Ovary (tissue), 3 donors: ENCODE results near the gene BASP1.

Source experiments
- EP300 ChIP-seq: sonication (generic); formaldehyde crosslinking; IDR thresholded peaks from one replicate; pipeline ENCODE4 v1.6.1; 2017; ENCODE audit warnings: antibody characterized with exemption
- POLR2A ChIP-seq: fragments of 450-650 bp; IDR thresholded peaks from one replicate; pipeline ENCODE4 v1.6.1; 2017; ENCODE audit warnings: antibody characterized with exemption, mild to moderate bottlenecking, moderate library complexity
- TF ChIP-seq, protein P1 (sequence below), 3 donors: fragments of 450-650 bp in 2 of 3; fragments of 200-600 bp in 1 of 3; IDR thresholded peaks; one replicate each; pipeline versions ENCODE4 v1.5.1 to v1.8.0; 2016 to 2022; ENCODE audit warnings: antibody characterized with exemption in 3 of 3, mild to moderate bottlenecking in 1 of 3
- donor health status: DM: no; HTN: no; CAD: no.

DNA sequence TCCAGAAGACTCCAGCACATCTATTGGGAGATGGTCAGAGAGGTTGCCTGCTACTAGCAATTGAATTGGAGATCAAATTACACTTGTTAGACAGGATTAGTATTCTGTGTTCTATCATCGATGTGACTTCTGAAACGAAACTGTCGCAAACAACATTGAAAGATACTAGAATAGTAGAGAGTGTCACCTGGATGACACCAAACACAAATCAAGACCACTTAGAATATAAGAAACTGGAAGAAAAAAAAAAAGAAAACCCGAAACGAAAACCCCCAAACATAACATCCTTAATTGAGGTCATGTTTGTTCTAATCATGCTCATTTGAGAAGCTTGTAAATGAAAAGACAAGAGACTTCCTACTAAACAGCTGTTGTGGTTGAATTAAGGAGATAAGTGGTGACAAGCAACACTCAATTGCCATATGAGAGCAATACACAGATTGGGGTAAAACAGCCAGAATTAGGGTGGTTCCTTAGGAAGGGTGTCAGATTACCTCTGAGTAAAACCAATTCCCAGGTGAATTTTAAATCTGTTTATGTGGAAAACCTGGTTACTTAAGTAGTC, 97.6 kb downstream of the BASP1 start:
- no peak for TF ChIP-seq EP300
- TF ChIP-seq POLR2A: no peak
- TF ChIP-seq, protein P1, sequence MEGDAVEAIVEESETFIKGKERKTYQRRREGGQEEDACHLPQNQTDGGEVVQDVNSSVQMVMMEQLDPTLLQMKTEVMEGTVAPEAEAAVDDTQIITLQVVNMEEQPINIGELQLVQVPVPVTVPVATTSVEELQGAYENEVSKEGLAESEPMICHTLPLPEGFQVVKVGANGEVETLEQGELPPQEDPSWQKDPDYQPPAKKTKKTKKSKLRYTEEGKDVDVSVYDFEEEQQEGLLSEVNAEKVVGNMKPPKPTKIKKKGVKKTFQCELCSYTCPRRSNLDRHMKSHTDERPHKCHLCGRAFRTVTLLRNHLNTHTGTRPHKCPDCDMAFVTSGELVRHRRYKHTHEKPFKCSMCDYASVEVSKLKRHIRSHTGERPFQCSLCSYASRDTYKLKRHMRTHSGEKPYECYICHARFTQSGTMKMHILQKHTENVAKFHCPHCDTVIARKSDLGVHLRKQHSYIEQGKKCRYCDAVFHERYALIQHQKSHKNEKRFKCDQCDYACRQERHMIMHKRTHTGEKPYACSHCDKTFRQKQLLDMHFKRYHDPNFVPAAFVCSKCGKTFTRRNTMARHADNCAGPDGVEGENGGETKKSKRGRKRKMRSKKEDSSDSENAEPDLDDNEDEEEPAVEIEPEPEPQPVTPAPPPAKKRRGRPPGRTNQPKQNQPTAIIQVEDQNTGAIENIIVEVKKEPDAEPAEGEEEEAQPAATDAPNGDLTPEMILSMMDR (IDR thresholded peaks at IDR 0.05): no peak
